Measurements from ENCODE around the gene GTF3C5.
"Not testable (repeated sequence)": the region's sequence is repeated elsewhere in the genome, so short reads cannot be mapped to it uniquely, and the experiment has no call there.

GTF3C5 gene

DNA sequence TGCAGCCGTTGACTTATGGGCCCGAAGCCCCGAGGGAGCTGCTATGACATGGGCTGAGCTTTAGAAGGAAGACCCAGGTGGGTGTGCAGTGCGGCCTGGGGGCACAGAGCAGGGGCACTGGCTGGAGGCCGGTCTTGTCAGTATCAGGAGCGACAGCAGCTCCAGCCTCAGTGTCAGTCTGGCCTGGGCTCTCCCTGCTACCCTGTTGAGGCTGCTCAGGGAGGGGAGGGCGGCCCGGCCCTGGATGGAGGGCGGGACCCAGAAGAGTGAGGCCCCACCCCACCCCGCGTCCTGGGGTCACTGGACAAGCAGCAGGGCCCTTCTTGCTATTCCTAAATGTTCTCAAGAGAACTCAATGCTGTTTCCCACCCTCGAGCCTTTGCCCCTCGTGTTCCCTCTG lies 34.3 kb upstream of the GTF3C5 start:
- no peak for DNase-seq

- DNase-seq: no peak
Observed at GRCh38 chr9:132997591-132997990, 33.2 kb upstream of the GTF3C5 start.

DNA sequence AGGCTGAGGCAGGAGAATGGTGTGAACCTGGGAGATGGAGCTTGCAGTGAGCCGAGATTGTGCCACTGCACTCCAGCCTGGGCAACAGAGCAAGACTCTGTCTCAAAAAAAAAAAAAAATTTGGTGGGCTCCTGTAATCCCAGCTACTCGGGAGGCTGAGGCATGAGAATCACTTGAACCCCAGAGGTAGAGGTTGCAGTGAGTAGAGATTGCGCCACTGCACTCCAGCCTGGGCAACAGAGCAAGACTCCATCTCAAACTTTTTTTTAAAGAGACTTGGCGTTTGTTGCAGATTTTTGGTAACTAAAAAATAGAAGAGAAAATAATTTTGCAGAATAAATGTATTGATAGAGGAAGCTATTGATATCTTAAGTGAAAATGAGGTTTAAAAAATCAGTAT lies 32.6 kb upstream of the GTF3C5 start:
- not testable (repeated sequence) for DNase-seq

DNA sequence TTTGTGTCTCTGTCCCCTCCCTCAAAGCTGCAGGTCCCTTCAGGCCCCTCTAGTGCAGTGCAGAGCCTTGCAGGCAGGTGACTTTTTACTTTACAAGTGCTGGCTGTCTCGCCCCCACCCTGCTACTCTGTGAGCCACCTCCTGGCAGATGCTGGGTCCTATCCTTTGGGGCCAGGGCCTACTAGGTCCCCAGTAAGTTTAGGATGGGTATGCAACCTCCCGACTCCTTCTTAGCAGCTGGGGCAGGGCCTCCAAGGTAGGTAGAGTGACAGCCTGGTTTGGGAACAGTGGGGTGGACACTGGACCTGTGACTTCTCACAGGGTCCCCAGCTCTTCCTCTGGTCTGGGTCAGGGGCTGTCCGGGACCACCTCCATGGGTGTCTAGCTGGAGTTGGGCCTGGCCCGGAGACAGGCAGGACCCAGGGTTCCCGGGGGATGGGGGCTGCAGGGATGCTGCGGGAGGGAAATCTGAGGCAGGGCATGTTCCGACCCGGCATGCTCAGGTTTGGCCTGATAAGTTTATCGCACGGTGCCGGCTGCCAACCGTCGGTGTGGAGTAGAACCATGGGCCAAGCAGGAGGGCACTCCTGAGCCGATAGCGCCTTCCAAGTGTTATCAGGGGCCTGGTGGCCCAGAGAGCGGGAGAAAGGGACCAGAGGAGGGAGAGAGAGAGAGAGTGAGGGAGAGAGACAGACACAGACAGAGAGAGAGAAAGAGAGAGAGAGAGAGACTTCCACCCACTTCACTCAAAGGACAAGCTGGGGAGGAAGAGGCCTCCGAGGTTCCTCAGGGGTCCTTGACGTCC lies 31.8 kb upstream of the GTF3C5 start:
- DNase-seq: no peak

DNA sequence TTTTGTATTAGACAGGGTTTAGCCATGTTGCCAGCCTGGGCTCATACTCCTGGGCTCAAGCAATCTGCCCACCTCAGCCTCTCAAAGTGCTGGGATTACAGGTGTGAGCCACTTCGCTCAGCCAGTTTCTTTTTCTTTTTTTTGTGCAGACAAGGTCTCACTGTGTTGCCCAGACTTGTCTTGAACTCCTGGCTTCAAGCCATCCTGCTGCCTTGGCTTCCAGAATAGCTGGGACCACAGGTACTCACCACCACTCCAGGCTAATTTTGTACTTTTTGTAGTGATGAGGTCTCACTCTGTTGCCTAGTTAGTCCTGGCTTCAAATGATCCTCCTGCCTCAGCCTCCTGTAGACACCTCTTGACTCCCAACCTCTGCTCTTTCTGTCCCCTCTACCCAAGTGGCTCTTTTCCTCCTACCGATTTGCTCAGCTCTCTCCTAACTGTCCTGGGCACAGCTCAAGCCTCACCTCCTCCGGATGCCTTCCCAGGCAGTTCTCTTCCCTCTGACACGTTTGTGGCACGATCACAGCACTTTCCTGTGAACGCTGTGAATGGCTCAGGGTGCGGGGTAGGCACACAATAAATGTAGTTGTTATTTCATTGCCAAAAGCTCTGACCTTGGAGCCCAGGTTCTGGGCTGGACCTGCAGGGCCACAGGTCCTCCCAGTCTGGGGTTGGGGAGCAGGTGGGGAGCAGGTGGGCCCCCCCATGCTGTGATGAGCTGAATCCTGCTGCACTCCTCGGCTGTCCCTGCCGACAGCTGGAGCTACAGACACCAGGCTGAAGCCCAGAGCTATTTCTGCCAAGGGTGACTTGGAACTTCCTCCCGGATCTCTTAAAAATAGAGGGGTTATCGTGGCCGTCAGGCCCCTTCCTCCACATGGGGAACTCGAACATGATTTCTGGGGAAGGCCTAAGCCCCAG lies 28.4 kb upstream of the GTF3C5 start:
- no peak for DNase-seq

DNA sequence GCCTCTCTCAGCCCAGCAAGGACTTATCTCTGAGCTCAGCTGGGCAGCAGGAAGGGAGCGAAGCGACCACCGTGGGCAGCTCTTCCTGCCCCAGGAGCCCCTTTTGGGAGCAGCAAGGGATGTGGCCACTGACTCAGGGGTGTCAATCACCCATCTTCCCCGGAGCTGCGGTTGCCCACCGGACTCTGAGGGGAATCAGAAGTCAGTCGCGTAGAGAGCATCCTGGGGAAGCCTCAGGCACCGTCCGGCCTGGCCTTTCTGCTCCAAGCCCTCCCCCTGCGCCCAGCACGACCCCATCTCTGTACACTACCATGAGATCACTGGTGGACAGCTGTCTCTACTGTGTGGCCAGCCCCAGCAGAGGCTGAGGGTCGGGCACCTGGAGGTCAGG lies 27.7 kb upstream of the GTF3C5 start:
- DNase-seq: no peak

DNA sequence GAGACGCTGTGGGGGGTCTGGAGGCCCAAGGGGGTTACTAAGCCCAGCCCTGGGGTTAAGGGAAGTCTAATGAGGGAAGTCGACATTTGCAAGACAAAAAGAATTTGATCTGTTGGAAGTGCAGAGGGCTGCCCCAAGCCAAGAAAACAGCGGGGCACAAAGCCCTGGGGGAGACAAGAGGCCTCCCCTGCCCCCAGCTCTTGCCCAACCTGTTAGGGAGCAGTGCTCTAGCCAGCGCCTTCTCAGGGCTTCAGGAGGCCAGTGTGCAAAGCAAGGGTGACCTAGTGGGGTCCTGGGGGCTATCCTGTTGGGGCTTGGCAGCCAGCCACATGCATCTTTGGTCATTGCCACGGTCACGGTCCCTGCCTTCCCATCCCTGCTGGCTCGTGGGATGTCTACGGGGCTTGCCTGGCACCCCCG lies 27.1 kb upstream of the GTF3C5 start:
- DNase-seq: no peak

GRCh38 chr9:133004091-133004998 lies 26.5 kb upstream of the GTF3C5 start:
- no peak for DNase-seq

DNA sequence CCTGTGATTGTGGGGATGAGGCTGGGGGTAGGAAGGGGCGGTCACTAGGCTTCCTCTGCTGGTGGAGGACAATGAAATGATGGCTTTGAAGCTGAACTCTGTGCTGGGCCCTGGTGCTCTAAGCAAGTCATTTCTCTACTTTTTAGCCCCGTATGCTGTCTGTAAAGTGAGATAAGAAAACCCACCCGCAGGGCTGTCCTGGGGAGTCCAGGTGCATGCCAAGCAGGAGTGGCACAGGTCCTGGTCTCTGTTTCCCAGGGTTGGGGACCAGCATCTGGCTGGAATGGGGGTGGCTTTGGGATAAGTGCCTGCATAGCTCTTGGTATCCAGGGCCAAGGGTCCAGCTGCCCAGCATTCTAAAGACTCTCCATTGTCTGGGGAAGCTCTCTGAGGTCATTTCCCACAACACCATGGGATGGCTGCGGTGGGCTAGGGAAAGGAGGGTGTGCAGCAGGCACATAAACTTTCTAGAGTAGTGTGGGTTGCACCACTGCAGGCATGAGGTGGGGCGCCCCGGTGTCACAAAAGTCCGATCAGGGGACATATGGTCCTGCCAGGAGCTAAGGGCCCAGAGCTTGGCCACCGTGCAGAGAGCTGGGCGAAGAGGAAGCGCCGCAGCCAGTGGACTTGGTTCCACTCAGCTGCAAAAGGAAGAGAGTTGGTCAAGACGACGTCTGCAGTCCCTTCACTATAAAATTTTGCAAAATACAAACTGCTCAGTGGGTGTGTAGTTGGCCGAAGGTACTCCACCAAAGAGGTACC lies 25.6 kb upstream of the GTF3C5 start:
- no peak for DNase-seq

DNA sequence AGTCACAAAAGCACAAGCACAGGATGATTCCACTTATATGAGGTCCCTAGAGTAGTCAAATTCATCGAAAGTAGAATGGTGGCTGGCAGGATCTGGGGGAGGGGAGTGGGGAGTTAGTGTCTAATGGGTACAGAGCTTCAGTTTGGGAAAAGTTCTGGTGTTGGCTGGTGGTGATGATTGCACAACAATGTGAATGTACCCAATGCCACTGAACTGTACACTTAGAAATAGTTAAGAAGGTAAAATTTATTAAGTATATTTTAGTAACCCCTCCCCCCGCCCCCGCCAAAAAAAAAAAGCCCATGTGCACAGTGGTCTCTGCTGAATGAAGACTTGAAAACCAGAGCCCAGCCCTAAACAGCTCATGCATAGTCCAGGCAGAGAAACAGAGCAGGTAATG lies 24.8 kb upstream of the GTF3C5 start:
- DNase-seq: no peak

DNA sequence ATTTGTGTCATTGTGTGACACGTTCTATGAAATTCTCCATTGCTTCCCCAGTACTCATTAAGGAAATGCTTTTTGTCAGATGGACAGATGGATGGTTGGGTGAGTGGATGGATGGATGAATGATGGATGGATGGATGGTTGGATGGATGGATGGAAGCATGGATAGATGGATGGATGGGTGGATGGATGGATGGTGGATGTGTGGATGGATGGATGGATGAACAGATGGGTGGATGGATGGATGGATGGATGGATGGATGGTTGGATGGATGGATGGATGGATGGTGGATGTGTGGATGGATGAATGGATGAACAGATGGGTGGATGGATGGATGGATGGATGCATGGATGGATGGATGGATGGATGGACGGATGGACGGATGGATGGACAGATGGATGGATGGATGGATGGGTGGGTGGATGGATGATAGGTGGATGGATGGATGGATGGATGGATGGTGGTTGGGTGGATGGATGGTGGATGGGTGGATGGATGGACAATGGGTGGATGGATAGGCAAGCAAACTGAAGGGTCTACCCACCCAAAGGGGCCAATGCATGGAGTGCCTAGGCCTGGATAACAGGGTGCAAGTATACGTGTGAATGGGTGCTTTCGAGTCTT lies 24.0 kb upstream of the GTF3C5 start:
- no peak for DNase-seq

DNA sequence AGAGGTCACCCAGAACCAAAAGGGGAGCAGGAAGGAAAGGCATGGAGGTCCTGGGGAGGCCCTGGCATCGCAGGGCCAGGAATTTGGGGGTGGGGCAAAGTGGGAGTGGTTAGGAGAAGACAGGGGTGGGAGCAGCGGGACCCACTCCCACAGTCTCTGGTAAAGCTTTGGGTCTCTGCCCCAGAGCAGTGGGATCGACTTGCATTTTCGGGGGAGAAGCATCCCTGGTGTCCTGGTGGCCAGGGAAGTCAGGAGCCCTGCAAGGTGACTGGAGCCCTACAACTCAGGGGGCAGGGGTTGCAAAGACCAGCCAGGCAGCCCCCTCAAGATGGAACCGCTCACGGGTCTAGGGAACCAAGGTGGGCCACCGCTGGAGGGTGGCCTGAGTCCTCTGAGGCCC lies 22.4 kb upstream of the GTF3C5 start:
- DNase-seq: no peak

DNA sequence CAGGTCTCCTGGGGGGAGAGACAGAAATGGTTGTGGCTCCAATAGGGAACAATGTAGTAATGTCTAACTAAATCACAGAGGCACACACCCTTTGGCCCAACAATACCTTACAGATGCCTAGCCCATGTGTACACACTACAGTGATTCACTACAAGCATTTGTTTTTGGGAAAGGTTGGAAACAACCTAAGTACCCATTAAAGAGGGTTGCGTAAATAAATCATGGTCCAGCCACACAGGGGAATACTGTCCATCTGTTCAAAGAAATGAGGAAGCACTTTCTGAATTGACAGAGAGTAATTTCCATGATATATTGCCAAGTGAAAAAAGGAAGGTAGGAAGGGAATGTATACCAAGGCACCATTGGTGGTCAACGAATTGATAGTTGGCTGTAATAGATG lies 22.0 kb upstream of the GTF3C5 start:
- DNase-seq: no peak

GRCh38 chr9:133009906-133010582 lies 20.8 kb upstream of the GTF3C5 start:
- no peak for DNase-seq

DNA sequence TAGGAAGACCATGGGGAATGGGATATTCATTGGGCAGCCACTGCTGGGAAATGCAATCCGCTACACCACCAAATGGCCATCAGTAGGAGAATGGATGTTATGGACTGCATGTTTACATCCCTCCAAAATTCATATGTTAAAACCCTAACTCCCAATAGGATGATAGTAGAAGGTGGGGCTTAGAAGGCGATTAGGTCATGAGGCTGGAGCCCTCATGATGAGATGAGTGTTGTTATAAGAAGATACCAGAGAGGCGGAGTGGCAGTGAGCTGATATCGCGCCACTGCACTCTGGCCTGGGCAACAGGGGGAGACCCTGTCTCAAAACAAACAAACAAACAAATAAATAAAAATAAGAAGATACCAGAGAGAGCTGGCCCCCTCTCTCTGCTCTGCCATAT lies 16.1 kb upstream of the GTF3C5 start:
- DNase-seq: no peak

- DNase-seq: peak; percentile 23 to 37
Observed at GRCh38 chr9:133023117-133023890, 7.5 kb upstream of the GTF3C5 start.

DNA sequence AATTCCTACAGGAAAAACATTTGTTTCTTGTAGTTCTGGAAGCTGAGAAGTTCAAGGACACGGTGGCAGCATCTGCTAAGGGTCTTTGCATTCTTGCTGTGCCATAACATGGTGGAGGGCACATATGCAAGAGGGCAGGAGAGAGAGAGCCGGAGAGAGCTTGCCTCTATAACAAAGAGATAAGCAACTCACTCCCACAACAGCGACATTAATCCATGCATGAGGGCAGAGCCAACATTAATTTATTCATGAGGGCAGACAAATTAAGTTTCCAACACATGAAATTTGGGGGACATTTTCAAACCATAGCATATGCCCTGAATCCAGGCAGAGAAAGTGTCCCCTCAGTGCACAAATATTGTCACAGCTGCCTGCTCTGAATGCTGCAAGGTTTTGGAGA lies 4.4 kb upstream of the GTF3C5 start:
- DNase-seq: no peak

GRCh38 chr9:133027134-133027533 lies 3.7 kb upstream of the GTF3C5 start:
- DNase-seq: no peak

GRCh38 chr9:133028221-133028620 lies 2.6 kb upstream of the GTF3C5 start:
- DNase-seq: no peak

DNA sequence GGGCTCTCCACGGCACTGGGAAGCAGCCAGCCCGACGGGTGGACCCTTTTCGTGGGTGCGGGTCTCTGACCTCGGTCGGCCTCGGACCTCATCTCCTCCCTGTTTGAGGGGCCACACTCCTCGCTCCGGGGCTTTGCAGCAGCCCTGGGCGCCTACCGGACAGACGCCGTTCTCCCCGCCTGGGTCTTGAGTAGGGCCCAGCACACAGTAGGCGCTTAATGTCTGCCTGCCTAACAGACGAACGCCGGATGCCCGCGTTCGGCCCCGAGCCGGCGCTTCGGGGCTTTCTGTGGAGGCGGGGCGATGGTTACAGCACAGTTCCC lies 842 bp upstream of the GTF3C5 start:
- DNase-seq: no peak

DNA sequence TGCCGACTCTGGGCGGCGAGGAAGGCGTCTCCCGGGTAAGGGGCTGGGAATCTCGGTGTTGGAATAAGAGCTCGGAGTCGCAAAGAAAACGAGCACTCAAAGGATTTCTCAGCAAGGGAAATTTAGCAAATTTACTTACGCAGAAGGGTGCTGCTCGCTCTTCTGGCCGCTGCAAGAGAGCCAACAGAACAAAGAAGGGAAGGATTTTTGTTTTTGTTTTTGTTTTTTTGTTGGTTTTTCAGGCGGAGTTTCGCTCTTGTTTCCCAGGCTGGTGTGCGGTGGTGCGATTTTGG lies 279 bp downstream of the GTF3C5 start:
- no peak for DNase-seq

All from CD4-positive, alpha-beta T cell treated with Interleukin-4 for 1 hour (primary cell).